HT1080 (cell line): ENCODE measurements around the gene MON2. TPM values are rescaled to one million over a fixed set of nuclear protein-coding genes. Genes with fewer than 3 reads are reported as not detected.
"Not testable (repeated sequence)": the region's sequence is repeated elsewhere in the genome, so short reads cannot be mapped to it uniquely, and the experiment has no call there.

Experiments used
- DNase-seq: peaks from one replicate; pipeline ENCODE4 v3.0.0-alpha.2; 2015; ENCODE audit warnings: low read depth
- polyA plus RNA-seq, 2 experiments: library from polyadenylated mRNA; depleted of rRNA; stranded (reverse); fragments of >200 nt; gene quantifications; 2 replicates each; pipeline ENCODE4 v1.2.3, GENCODE V29; 2015
- total RNA-seq: library from RNA; depleted of rRNA; stranded (reverse); fragments of >200 nt; shearing (Covaris generic); gene quantifications from 2 replicates; pipeline ENCODE4 v1.2.3, GENCODE V29; 2014; rRNA removed

Gene MON2, protein sequence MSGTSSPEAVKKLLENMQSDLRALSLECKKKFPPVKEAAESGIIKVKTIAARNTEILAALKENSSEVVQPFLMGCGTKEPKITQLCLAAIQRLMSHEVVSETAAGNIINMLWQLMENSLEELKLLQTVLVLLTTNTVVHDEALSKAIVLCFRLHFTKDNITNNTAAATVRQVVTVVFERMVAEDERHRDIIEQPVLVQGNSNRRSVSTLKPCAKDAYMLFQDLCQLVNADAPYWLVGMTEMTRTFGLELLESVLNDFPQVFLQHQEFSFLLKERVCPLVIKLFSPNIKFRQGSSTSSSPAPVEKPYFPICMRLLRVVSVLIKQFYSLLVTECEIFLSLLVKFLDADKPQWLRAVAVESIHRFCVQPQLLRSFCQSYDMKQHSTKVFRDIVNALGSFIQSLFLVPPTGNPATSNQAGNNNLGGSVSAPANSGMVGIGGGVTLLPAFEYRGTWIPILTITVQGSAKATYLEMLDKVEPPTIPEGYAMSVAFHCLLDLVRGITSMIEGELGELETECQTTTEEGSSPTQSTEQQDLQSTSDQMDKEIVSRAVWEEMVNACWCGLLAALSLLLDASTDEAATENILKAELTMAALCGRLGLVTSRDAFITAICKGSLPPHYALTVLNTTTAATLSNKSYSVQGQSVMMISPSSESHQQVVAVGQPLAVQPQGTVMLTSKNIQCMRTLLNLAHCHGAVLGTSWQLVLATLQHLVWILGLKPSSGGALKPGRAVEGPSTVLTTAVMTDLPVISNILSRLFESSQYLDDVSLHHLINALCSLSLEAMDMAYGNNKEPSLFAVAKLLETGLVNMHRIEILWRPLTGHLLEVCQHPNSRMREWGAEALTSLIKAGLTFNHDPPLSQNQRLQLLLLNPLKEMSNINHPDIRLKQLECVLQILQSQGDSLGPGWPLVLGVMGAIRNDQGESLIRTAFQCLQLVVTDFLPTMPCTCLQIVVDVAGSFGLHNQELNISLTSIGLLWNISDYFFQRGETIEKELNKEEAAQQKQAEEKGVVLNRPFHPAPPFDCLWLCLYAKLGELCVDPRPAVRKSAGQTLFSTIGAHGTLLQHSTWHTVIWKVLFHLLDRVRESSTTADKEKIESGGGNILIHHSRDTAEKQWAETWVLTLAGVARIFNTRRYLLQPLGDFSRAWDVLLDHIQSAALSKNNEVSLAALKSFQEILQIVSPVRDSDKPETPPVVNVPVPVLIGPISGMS (N-terminal part only)
- total RNA-seq: 9.5 and 10.5 TPM in 2 replicates
- 7.3 and 11.5 TPM in 2 replicates for polyA plus RNA-seq (2015; cell fraction: cytosol; rRNA removed)
- polyA plus RNA-seq (2015; cell fraction: nucleus; rRNA removed): 74.5 and 80.8 TPM in 2 replicates

DNA sequence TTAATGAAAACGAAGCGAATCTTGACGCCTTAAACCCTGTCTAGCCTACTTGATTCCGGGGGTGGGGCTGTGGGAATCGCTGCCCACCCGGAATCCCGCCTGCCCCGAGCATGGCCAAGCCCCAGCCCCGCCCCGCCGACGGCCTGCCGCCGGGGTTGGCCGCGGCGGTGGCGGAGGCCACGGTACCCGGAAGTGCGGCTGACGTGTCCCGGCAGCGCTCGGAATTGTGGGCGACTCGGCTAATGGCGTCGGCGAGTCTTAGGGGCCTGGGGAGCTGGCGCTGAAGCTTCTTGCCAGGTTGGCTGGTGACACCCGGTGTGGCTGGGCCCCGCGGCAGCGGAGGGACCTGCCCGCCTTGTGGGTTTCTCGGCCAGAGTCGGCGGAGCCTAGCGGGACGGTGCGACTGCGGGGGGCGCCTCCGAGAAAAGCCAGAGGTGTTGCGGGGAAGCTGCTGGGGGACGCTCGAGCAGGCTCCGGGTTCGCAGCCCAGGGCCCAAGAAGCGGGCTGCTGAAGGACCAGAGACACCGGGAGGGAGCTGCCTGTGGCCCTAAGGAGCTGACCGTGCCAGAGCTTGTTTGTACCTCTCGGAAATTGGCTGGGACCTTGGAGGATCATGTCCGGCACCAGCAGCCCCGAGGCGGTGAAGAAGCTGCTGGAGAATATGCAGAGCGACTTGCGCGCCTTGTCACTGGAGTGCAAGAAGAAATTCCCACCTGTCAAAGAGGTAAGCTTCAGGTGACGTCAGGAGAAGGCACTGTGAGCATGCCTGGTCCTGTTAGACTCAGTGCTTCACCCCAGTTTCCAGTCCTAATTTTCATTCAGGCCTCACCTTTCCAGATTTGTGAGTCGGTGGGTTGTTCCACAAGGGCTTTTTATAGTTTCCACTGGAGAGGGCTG lies at the start of gene MON2:
Gene MON2 (plus strand): TSS at position 233 of the 898 bp plus-strand sequence. CDS start 382 bp downstream, at position 615.
- peak; percentile 85 for DNase-seq

DNA sequence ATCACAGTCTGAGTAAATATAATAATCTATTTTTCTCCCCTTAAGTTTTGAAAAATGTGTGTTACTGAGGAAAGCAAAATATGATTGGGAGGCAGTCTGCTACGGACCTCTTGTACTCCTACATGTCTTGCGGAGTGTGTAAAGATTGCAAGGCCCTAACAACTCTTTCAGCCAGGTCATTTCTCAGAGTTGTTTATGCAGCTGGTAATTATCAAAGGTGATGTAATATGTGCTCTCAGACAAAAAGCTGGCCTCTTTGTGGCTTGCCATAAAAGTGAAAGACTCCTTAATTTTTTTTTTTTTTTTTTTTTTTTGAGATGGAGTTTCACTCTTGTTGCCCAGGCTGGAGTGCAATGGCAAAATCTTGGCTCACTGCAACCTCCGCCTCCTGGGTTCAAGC lies 40.5 kb upstream of the MON2 start:
- DNase-seq: no peak

DNA sequence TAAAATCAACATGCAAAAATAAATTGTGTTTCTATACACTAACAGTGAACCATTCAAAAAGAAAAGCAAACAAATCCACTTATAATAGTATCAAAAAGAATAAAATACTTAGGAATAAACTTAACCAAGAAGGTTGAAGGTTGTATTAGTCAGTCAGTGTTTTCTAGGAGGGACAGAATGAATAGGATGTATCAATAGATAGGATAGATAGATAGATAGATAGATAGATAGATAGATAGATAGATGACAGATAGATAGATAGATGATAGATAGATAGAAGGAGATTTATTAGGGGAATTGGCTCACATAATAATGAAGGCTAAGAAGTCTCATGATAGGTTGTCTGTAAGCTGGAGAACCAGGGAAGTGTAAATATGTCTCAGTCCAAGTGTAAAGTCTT lies 37.2 kb upstream of the MON2 start:
- no peak for DNase-seq

DNA sequence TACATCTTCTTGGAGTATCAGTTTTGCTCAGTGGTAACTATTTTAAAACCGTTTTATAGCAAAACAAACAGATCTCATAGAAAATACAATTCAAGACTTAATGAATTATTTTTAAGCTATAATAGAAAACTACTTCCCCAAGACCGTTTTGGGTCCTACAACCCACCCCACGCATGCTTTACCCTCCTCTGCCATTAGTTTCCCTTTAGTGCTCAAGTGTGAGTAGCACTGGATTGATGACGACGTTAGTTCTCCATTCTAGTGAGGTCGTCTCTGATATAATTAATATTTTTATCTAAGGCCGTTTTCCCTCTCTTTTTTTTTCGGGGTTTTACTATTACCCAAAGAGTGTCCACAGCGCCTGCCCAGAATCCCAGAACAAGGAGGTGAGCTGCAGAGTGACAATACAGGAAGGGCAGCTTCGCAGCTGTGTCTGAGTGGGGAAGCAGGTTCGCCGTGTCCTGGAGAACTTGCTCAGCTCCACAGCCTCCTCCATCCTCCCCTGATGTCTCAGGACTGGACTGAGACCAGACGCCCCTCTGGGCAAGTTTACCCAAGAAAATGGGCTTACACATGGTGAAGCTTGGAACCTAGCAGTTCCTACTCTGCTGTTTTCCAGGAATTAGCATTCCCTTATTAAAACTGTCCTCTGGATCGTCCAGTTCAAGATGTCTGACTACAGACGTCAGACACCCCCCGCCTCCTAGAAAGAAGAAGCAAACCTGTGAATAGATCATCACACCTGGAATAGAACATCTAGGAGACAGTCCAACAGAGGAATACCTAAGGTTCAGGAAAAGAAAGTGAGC lies 31.9 kb upstream of the MON2 start:
- DNase-seq: peak; percentile 5

DNA sequence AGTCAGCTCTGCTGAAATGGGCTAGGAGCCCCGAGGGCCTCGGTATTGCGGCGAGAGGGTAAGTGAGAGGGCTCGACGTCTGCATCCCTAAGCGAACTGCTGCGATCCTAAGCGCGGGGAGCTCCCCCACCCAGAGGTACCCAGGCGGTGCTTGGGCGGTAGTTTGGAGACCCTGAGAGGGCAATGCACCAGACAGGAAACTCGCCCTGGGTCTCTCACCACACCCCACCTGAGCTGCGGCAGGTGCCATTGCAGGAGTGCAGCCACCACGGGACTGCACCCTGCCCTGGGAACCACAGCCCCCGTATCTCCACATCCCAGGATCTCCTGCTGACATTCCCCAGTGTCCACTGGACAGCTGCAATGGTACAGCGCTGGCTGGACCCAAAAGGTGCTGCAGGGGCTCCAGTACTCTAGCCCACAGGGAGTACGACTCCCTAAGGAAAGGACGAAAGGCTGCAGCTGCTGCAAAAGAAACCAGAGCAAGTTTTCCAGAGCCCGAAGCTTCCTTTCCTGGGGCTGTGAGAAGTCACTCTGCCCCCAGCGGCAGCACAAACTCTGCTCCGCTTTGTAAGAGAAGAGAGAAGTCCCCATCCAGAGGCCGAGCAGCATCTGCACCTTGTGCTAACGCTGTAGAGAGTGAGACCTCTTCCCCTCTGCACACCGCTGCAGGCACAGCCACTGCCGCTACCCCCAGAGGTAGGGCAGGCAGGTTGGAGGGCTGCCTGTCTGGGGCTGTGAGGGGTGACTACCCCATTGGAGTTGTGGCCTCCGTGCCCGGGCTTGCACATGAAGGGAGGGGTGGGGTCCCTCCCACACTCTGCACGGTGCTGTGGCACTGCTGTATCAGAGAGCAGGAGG lies 31.1 kb upstream of the MON2 start:
- DNase-seq: peak; percentile 60

DNA sequence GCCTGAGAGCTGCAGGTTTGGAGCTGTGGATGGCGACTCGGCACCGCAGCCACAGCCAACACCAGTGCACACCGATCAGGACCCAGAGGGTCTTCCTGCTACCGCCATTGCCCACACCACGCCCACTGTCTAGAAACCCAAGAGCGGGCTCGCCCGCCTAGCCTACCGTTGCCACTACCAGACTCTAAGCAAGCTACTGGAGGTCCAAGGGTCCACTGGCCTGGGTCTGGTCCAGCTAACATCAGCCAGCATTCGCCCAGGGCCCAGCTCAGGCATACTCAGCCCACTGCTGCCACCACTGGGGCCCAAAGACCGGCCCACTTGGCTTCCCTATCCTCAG lies 30.5 kb upstream of the MON2 start:
- DNase-seq: no peak

DNA sequence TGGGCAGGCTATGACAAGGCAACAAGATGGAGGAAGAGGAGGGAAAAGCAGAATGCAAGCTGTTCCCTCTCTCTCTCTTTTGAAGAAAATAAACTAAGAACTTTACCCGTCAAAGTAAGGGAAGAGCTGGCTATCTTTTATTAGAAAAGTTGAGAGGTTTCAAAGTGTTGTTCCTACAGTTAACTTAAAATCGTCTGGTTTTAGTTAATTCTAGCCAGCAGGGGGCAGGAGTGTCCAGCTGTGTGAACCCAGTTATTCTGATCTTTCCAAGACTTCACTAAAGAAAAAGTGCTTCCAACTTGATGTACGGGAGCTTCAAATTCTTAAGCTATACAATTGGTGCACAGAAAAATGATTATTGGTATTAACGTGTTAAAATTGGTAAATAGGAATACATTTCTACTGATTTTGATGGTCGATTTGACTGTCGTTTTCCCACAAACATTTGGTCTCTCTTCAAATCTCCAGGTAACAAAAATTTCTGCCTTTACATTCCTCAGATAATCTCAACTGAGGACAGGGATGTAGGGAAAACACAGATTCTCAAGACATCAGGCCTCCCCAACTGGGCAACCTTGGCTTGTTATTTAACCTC lies 28.4 kb upstream of the MON2 start:
- peak; percentile 22 for DNase-seq

DNA sequence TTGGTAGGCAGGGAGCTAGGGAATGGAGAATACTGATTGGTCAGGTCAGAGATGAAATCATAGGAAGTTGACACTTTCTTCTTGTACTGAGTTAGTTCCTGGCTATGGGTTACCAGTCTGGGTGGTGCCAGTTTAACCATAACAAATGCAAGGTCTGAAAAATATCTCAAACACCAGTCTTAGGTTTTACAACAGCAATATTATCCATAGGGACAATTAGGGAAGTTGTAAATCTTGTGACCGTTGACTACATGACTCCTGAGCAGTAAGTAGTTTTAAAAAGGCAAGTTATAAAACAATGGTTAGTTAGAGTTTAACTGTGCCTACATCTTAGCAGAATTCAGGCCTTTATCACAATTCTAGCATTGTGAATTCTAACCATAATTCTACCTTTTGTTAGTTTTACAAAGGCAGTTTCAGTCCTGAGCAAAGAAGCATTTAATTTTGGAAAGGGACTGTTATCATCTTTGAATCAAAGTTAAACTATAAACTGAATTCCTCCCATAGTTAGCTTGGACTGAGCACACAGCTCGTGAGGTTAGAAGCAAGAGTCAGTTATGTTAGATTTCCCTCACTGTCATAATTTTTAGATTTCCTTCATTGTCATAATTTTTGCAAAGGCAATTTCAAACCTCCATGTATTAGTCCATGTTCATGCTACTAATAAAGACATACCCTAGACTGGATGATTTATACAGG lies 19.7 kb upstream of the MON2 start:
- DNase-seq: no peak

DNA sequence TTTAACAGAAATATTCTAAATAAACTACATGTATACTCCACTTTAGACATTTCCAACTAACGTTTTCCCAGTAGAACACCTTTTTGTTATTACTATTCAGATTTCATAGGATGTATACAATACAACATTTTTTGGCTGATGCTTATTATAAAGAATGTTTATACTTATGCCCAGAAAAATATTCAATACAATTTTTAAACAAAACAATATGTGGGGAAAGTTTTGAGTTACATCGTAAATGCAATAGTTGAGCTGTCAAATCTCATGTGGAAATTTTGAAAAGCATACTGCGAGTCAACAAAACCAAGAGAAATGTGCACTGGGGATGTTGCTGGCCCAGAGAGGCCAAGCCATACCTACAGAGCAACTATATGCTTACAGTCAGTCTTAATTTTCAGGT lies 18.2 kb upstream of the MON2 start:
- no peak for DNase-seq

DNA sequence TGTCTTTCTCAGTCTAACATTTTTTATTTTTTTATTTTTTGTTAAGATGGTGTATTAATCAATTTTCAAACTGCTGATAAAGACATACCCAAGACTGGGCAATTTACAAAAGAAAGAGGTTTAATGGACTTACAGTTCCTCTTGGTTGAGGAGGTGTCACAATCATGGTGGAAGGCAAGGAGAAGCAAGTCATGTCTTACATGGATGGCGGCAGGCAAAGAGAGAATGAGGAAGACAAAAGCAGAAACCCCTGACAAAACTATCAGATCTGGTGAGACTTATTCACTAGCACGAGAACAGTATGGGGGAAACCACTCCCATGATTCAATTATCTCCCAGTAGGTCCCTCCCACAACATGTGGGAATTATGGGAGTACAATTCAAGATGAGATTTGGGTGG lies 11.2 kb upstream of the MON2 start:
- DNase-seq: not testable (repeated sequence)

DNA sequence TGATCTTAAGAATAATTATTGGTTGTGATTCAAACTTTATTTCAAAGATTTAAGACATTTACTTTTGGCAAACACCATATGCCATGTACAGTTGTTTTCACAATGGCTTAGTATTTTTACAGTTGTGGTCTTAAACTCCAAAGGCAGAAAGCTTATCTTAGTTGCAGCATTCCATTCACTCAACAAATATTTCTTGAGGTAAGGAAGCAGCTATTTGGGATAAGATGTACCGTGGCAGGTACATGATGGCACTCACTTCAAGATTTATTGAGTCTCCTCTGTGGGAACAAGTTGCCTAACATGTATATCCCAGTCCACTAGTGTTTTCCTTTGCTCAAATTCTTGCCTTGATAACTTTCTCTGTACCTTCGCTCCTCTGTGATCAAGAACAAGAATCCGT lies 8.0 kb upstream of the MON2 start:
- DNase-seq: no peak

DNA sequence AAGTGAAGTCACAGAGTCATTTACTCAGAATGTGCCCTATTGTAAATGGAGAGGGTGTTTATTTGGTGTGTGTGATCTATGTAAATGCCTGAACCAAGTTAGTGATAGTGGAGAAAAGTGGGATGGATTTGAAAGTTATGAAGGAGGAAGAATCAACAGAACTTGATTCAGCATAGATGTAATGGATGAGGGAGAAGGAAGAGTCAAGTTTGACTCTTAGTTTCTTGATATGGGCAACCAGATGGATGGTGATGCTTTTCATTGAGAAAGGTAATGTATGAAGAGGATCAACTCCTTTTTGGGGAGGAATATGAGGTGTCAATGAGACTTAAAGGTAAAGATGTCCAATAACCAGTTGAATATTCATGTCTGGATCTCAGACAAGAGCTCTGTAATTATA lies 6.7 kb upstream of the MON2 start:
- DNase-seq: no peak

DNA sequence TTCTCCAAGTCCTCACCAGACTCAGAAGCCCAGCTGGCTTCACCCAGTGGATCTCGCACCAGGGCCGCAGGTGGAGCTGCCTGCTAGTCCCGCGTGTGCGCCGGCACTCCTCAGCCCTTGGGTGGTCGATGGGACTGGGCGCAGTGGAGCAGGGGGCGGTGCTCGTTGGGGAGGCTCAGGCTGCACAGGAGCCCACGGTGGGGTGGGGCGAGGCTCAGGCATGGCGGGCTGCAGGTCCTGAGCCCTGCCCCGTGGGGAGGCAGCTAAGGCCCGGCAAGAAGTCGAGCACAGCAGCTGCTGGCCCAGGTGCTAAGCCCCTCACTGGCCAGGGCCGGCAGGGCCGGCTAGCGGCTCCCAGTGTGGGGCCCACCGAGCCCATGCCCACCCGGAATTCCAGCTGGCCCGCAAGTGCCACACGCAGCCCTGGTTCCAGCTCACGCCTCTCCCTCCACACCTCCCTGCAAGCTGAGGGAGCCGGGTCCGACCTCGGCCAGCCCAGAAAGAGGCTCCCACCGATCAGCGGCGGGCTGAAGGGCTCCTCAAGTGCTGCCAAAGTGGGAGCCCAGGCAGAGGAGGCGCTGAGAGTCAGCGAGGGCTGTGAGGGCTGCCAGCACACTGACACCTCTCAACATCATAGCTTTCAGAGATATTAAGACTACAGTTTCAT lies 5.3 kb upstream of the MON2 start:
- not testable (repeated sequence) for DNase-seq

DNA sequence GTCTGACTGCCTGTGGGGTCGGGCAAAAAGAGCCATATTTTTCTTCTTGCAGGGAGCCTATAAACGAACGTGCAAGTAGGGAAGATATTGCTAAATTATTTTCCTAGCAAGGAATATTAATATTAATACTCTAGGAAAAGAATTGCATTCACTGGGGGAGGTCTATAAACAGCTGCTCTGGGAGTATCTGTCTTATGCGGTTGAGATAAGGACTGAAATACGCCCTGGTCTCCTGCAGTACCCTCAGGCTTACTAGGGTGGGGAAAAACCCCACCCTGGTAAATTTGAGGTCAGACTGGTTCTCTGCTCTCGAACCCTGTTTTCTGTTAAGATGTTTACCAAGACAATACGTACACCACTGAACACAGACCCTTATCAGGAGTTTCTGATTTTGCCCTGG lies 3.4 kb upstream of the MON2 start:
- DNase-seq: not testable (repeated sequence)

DNA sequence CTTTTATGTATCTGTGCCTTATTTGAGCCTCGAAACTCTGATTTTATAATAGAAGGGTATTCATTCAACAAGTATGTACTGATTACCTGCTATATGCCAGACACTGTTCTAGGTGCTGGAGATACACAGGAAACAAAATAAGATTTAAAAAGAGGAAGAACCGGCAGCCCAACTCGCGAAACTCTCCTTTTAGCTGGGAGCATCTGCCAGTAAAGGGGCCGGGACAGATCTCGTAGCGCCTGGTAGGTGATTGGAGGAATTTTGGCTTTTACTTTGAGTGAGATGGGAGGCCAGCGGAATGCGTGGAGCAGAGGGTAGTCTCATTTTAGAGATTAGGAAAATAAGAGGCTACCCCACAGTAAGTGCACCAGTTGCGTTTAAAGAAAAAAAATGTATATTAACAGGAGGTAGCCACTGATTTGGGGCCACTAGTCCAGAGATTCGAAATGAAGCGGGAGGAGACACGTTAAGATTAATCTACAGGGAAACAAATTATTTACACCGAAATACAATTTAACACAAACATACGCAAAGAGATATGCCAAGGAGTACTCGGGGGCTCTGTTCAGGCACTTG lies 520 bp upstream of the MON2 start:
- DNase-seq: peak; percentile 32

DNA sequence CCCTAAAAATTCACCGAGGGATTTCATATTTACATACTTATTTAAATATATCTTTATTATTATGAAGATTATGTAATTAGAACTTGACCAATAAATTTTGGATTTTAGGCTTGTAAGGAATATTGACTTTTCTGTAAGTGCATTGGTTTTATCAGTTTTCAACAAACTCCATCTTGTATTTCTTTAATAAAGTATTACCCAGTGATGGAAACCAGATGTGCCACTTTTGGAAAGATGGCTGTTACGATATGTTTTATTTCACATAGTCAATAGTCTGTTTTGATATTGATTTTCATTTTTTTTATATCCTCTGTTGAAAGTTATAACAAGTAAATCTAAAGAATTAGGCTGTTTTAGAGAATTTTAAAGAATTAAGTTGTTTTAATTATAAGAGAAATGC lies 1.8 kb downstream of the MON2 start:
- no peak for DNase-seq

DNA sequence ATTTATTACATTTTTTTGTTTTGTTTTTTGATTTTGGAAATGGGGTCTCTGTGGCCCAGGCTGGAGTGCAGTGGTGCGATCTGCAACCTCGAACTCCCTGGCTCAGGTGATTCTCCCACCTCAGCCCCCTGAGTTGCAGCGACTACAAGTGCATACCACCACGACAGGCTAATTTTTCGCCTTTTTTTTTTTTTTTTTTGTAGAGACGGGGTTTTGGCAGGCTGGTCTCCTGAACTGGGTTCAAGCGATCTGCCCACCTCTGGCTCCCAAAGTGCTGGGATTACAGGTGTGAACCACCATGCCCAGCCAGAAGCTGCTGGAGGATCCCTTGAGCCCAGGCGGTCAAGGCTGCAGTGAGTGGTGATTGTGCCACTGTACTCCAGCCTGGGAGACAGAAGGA lies 2.3 kb downstream of the MON2 start:
- no peak for DNase-seq
